Measurements from ENCODE around the gene IL1RAPL1. TPM values are rescaled to one million over a fixed set of nuclear protein-coding genes. Genes with fewer than 3 reads are reported as not detected.
A peak's percentile ranks its signal among the peaks of the same experiment; 100 is the strongest.

Gene IL1RAPL1
- total RNA-seq, 1 donor from 2014 or later = 0.16 TPM

DNA sequence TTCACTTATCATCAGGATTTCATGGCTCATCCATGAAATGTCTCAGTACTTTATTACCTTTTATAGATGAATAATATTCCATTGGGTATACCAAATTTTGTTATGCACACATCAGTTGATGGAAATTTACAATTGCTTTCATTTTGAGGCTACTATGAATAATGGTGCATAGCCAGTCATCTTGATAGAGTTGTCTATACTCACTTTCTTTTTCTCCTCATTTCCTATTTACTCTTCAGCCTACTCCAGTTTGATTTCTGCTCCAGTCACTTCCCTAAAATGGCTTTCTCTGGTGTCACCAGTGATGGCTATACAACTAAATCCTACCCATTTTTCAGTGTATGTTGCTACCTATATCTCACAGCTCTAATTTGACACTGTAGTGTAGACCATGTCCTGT lies 884.6 kb downstream of the IL1RAPL1 start:
- Mint-ChIP-seq H3K4me3 (ENCODE audit: unreplicated experiment) (no peak overlapping the region), H3K27me3 (ENCODE audit: low read depth, unreplicated experiment) (no peaks in the 10 kb centered on the region), H3K36me3 (ENCODE audit: low read depth, unreplicated experiment) (no peaks in the 10 kb centered on the region), H3K9me3 (ENCODE audit: unreplicated experiment) (no peaks in the 10 kb centered on the region), H3K4me1 (ENCODE audit: low read depth, unreplicated experiment) (no peaks in the 10 kb centered on the region), H3K27ac (ENCODE audit: unreplicated experiment) (no peak overlapping the region)
- Histone ChIP-seq H3K27ac (ENCODE audit: low read depth, low read length) (no peak overlapping the region), H3K9ac (ENCODE audit: low read length) (no peak overlapping the region), H3K27me3 (ENCODE audit: insufficient read depth, low read length) (no peaks in the 10 kb centered on the region), H2AFZ (ENCODE audit: low read depth, low read length) (no peak overlapping the region), H3K4me2 (ENCODE audit: low read length) (no peak overlapping the region), H3K4me1 (ENCODE audit: insufficient read depth, low read length) (no peaks in the 10 kb centered on the region), H3K79me2 (ENCODE audit: insufficient read depth, low read length) (no peaks in the 10 kb centered on the region), H3K9me3 (ENCODE audit: insufficient read depth, low read depth, low read length) (no peaks in the 10 kb centered on the region), H4K20me1 (ENCODE audit: insufficient read depth, low read length) (no peaks in the 10 kb centered on the region), H3K4me3 (ENCODE audit: insufficient read depth, low read depth, low read length) (no peak overlapping the region), H3K36me3 (ENCODE audit: insufficient read depth, low read length) (no peaks in the 10 kb centered on the region)
- no peak for DNase-seq (ENCODE audit: low read depth)
- FAIRE-seq = no peak
- TF ChIP-seq, protein P1, sequence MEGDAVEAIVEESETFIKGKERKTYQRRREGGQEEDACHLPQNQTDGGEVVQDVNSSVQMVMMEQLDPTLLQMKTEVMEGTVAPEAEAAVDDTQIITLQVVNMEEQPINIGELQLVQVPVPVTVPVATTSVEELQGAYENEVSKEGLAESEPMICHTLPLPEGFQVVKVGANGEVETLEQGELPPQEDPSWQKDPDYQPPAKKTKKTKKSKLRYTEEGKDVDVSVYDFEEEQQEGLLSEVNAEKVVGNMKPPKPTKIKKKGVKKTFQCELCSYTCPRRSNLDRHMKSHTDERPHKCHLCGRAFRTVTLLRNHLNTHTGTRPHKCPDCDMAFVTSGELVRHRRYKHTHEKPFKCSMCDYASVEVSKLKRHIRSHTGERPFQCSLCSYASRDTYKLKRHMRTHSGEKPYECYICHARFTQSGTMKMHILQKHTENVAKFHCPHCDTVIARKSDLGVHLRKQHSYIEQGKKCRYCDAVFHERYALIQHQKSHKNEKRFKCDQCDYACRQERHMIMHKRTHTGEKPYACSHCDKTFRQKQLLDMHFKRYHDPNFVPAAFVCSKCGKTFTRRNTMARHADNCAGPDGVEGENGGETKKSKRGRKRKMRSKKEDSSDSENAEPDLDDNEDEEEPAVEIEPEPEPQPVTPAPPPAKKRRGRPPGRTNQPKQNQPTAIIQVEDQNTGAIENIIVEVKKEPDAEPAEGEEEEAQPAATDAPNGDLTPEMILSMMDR (IDR thresholded peaks at IDR 0.05; ENCODE audit: insufficient read depth, low read depth, low read length) = no peak
- no peak for TF ChIP-seq EZH2 (IDR thresholded peaks at IDR 0.05; ENCODE audit: insufficient read depth, low read length)

DNA sequence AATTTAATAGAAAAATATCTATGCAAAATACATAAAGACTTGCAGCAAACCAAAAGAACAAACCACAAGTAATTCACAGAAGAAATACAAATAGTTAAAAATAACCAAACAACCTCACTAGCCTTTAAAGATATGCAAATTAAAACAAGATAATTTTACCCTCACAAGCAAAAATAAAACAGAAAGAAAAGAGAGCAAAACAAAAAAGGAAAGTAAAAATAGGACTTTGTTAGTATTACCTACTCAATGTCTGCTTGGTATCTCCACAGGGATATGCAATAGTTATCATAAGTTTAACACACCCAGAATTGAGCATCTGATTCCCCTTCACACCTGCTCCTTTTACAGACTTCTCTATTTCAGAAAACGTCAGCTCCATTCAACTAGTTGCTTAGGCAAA lies 890.6 kb downstream of the IL1RAPL1 start:
- Histone ChIP-seq H3K4me3 (ENCODE audit: insufficient read depth, low read depth, low read length) (no peak overlapping the region), H3K4me1 (ENCODE audit: insufficient read depth, low read length) (no peaks in the 10 kb centered on the region), H3K9me3 (ENCODE audit: insufficient read depth, low read depth, low read length) (no peaks in the 10 kb centered on the region), H3K79me2 (ENCODE audit: insufficient read depth, low read length) (no peaks in the 10 kb centered on the region), H3K36me3 (ENCODE audit: insufficient read depth, low read length) (no peaks in the 10 kb centered on the region), H4K20me1 (ENCODE audit: insufficient read depth, low read length) (no peaks in the 10 kb centered on the region), H3K27ac (ENCODE audit: low read depth, low read length) (no peak overlapping the region), H3K9ac (ENCODE audit: low read length) (no peak overlapping the region), H3K4me2 (ENCODE audit: low read length) (no peak overlapping the region), H3K27me3 (ENCODE audit: insufficient read depth, low read length) (no peaks in the 10 kb centered on the region), H2AFZ (ENCODE audit: low read depth, low read length) (no peak overlapping the region)
- no peaks in the 10 kb centered on the region for H3K36me3 Mint-ChIP-seq (ENCODE audit: low read depth, unreplicated experiment)
- no peaks in the 10 kb centered on the region for H3K27me3 Mint-ChIP-seq (ENCODE audit: low read depth, unreplicated experiment)
- H3K9me3 Mint-ChIP-seq (ENCODE audit: unreplicated experiment) = no peaks in the 10 kb centered on the region
- H3K27ac Mint-ChIP-seq (ENCODE audit: unreplicated experiment) = no peak overlapping the region
- FAIRE-seq (peak; percentile 45), DNase-seq (ENCODE audit: low read depth) (no peak)
- TF ChIP-seq, protein P1 (IDR thresholded peaks at IDR 0.05; ENCODE audit: insufficient read depth, low read depth, low read length) = no peak
- TF ChIP-seq EZH2 (IDR thresholded peaks at IDR 0.05; ENCODE audit: insufficient read depth, low read length) = no peak
- H3K4me3 Mint-ChIP-seq (ENCODE audit: unreplicated experiment) = no peak overlapping the region
- no peaks in the 10 kb centered on the region for H3K4me1 Mint-ChIP-seq (ENCODE audit: low read depth, unreplicated experiment)

DNA sequence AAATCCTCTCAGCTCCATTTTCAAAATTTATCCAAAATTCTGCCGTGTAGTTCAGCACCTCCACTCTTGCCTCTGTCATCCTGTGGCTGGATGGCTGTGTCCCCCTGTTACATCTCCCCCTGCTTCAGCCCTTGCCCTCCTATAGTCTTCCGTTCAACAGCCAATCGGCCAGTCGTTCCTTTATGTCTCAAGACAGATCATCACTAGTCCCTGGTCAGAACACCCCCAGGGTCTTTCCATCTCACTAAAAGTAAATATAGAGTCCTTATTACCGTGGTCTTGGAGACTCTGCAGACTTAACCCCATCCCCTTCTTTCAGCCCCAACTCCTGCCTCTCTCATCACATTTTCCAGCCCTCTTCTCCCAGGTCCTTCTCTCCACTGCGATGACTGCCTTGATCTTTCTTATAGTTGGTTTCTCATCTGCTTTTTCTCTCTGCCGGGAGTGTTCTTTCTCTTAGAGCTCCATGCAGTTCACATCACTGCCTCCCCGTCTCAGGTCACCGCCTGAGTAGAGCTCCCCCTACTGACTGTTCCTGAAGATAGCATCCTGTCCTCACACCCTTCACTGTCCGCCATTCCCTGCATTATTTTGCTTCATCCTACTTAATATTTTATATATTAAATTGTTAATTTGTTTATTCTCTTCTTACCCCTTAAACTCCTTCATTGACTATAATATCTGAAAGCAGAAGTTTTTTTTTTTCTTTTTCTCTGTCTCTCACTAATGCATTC lies 891.3 kb downstream of the IL1RAPL1 start:
- Histone ChIP-seq H3K9me3 (ENCODE audit: insufficient read depth, low read depth, low read length) (no peaks in the 10 kb centered on the region), H3K4me1 (ENCODE audit: insufficient read depth, low read length) (no peaks in the 10 kb centered on the region), H3K4me2 (ENCODE audit: low read length) (no peak overlapping the region), H4K20me1 (ENCODE audit: insufficient read depth, low read length) (no peaks in the 10 kb centered on the region), H3K4me3 (ENCODE audit: insufficient read depth, low read depth, low read length) (no peak overlapping the region), H2AFZ (ENCODE audit: low read depth, low read length) (no peak overlapping the region), H3K9ac (ENCODE audit: low read length) (no peak overlapping the region), H3K79me2 (ENCODE audit: insufficient read depth, low read length) (no peaks in the 10 kb centered on the region), H3K36me3 (ENCODE audit: insufficient read depth, low read length) (no peaks in the 10 kb centered on the region), H3K27ac (ENCODE audit: low read depth, low read length) (no peak overlapping the region), H3K27me3 (ENCODE audit: insufficient read depth, low read length) (no peaks in the 10 kb centered on the region)
- FAIRE-seq (peak; percentile 77), DNase-seq (ENCODE audit: low read depth) (peak; percentile 12)
- Mint-ChIP-seq H3K4me3 (ENCODE audit: unreplicated experiment) (no peak overlapping the region), H3K4me1 (ENCODE audit: low read depth, unreplicated experiment) (no peaks in the 10 kb centered on the region), H3K36me3 (ENCODE audit: low read depth, unreplicated experiment) (no peaks in the 10 kb centered on the region), H3K9me3 (ENCODE audit: unreplicated experiment) (no peaks in the 10 kb centered on the region), H3K27ac (ENCODE audit: unreplicated experiment) (no peak overlapping the region), H3K27me3 (ENCODE audit: low read depth, unreplicated experiment) (no peaks in the 10 kb centered on the region)
- TF ChIP-seq EZH2 (IDR thresholded peaks at IDR 0.05; ENCODE audit: insufficient read depth, low read length) = no peak
- TF ChIP-seq, protein P1 (IDR thresholded peaks at IDR 0.05; ENCODE audit: insufficient read depth, low read depth, low read length) = peak; percentile 24
